NCI-H748 (cell line): ENCODE measurements around the gene RIMKLA.

ENCODE experiments used
- DNase-seq: peaks from one replicate; lab custom pipeline; 2025; ENCODE audit not compliant: unreplicated experiment; lab: John Stamatoyannopoulos, UW

RIMKLA gene

DNA sequence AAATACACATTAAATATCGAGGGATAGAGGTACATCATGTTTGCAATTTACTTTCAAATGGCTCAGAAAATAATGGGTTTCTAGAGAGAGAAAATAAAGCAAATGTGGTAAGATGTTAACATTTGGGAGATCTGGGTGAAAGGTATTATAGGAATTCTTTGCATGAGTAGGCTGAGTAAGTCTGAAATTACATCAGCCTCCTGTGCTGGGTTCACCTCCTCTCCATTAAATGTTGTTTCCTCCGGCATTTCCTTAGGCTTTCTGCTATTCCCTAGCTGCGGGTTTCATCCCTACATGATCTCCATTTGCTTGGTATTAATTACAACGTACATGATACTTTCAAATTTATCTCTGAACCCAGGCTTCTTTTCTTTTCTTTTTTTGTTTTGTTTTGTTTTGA, 43.6 kb downstream of the RIMKLA start:
- DNase-seq: no peak

DNA sequence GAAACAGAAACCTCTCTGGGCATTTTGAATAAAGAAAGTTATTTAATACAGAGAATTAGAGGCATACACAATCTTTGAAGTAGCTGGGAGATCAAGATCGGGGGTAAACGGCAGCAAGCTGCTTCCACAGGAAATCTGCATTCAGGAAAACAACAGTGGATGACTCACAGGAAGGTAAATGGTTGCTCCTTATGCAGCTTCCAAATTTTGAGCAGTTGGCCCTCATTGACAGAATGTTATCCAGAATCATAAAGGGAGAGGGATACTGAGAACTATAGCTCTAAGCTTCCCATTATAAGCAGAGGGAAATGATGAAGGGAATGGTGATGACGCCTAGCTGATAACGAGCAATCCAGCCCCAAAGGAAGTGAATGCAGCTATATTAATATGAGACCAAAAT, 46.6 kb downstream of the RIMKLA start:
- DNase-seq: no peak

- DNase-seq: no peak
Measured at GRCh38 chr1:42429603-42430002, 49.0 kb downstream of the RIMKLA start.

- no peak for DNase-seq
Measured at GRCh38 chr1:42430286-42431135, 49.9 kb downstream of the RIMKLA start.

- DNase-seq: no peak
Measured at GRCh38 chr1:42431514-42431913, 50.9 kb downstream of the RIMKLA start.

GRCh38 chr1:42432714-42433113, 52.1 kb downstream of the RIMKLA start:
- no peak for DNase-seq

DNA sequence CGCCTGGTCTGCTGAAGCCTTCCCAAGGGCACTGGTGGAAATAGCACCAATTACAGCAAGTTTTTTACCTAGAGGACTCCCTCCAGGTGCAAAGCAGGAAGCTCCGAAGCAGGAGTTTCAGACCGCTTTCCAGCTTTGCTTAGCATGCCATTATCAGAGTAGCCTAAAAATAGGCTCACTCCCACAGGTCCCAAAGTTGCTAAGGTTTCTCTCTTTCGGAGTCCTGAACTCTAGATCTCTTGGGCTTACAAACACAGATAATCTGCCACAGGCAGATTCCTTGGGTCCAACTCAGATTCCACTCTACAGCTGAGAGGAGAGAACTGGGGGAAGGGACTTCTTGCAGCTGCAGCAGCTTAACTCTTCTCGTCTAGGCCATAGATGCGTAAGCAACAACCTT, 52.8 kb downstream of the RIMKLA start:
- no peak for DNase-seq

DNA sequence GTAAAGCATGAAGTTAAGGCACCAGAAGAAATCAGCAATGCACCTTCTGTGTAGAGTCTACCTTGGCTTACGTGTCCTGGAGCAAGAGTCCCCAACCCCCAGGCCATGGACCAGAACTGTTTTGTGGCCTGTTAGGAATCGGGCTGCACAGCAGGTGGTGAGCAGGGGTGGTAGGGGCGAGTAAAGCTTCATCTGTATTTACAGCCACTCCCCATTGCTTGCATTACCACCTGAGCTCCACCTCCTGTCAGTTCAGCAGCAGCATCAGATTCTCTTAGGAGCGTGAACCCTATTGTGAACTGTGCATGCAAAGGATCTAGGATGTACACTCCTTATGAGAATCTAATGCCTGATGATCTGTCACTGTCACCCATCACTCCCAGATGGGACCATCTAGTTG, 53.7 kb downstream of the RIMKLA start:
- no peak for DNase-seq

DNA sequence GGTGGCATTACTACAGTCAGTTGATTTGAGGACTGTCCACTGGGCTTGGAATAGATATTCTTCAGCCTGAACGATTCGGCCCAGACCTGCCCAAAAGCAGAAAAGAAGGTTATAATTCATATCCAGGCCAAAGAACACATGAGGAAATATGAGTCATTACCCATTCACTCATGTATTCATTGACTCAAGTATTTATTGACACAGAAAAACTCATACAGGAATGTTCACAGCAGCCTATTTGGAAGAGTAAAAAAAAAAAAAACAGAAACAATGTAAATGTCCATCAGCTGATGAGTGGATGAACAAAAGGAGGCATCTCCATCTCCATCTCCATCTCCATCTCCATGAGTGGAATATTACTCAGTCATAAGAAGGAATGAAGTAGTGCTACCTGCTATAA, 59.3 kb downstream of the RIMKLA start:
- no peak for DNase-seq

GRCh38 chr1:42442662-42443061, 62.1 kb downstream of the RIMKLA start:
- DNase-seq: no peak

- no peak for DNase-seq
Measured at GRCh38 chr1:42449256-42449655, 68.7 kb downstream of the RIMKLA start.

- no peak for DNase-seq
Measured at GRCh38 chr1:42450061-42450460, 69.5 kb downstream of the RIMKLA start.

GRCh38 chr1:42453386-42453785, 72.8 kb downstream of the RIMKLA start:
- DNase-seq: no peak

DNA sequence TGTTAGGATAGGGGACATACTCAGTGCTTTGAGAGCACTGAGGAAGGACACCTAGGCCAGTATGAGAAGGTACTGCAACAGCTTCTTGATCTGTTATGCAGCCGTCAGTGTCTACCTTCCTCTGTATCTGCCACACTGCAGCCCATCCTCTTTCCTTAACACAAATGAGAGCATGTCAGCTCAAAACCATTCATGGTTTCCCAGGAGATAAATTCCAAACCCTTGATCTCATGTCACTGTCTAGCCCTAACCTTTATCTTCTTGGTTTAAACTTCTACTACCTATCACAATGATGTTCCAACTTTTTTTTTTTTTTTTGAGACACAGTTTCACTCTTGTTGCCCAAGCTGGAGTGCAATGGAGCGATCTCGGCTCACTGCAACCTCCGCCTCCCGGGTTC, 73.8 kb downstream of the RIMKLA start:
- no peak for DNase-seq

DNA sequence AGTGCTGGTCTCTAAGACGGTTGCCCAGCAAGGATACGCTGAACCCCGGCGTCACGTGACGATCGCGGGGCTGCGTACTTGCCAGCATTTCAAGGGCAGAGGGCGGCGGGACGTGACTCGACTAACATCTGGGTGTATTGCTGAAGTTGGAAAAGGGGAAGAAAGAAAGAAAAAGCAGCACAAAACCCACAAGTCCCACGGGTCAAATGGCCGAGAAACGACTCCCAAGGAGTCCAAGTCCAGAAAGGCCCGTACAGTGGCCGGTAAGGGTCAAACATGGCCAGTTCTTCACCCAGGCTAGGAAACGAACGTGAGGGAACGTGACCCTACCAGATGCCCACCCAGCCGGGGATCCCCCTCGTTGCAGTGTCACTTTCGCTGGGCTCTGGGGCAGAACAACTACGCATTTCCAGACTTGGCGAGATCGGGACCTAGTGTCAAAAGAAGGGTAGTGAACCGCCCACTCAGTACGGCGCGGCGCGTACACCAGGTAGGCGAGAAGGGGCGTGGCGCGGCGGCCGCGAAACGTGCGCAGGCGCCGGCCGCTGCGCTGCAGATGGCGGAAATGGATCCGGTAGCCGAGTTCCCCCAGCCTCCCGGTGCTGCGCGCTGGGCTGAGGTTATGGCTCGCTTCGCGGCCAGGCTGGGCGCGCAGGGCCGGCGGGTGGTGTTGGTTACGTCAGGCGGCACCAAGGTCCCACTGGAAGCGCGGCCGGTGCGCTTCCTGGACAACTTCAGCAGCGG, 75.6 kb downstream of the RIMKLA start, which contains the start of the genes PPCS and ZMYND12:
Gene PPCS (plus strand): TSS at position 534 of the 744 bp plus-strand sequence. CDS start 23 bp downstream, at position 557.
Gene ZMYND12 (minus strand): TSS at position 13 of the 744 bp plus-strand sequence. CDS start 25 bp downstream, outside the sequence.
- DNase-seq: peak; percentile 100

- peak; percentile 99 for DNase-seq
Measured at GRCh38 chr1:42456754-42457089, 76.1 kb downstream of the RIMKLA start.

DNA sequence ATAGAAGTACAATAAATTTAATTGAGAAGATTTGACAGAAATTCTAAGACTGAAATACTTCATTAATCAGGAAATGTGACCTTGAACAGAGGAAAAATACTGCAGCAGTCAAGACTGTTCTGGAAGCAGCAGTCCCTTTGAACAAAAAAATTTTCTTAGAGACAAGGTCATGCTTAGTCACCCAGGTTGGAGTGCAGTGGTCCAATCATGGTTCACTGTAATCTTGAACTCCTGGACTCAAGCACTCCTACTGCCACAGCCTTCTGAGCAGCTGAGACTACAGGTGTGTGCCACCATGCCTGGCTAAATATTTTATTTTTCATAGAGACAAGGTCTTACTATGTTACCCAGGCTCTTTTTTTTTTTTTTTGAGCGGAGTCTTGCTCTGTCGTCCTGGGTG, 80.6 kb downstream of the RIMKLA start:
- DNase-seq: no peak

DNA sequence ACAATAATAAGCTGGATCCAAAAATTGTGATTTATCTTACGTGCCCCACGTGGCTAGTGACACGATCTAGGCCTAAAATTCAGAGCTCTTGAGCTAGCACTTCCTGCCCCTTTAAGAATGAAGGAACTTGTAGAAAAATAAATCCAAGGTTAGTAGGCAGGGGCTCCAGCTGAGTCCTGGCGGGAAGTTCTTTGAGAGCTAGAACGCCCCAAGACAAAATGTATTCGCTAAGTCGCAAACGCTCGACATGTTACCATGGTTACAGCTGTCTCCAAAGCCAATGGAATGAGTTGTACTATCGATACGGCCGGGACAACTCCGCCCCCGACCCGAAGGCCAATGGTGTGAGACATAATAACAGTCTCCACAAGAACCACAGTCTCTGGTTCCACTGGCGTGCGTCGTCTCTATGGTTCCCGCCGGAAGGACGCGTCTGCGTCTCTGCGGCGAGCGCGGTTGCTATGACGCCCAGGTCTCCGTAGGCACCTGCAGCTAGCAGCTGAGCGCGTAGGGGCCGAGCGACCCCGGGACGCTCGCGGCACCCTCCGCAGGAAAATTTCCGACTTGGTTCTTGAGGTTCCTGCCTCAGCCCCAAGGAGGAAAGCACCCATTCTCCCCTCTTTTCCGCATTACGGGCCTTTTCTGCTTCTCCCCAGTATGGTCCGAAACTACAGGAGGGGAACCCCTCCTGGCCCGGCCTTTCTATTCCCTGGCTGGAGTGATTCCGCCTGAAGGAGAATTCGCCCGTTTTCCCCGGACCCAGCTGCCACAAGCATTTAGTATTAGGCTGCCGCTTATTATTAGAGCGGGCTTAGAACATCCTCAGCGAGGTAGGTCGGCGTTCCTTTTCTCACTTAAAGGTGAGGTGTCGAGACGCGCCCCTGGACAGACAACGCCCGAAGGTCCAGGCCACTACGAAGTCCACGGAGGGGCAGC, 82.5 kb downstream of the RIMKLA start, which contains the start of gene CCDC30:
Gene CCDC30 (plus strand): TSS at position 459 of the 936 bp plus-strand sequence. CDS start 17,266 bp downstream, outside the sequence.
- peak; percentile 100 for DNase-seq

DNA sequence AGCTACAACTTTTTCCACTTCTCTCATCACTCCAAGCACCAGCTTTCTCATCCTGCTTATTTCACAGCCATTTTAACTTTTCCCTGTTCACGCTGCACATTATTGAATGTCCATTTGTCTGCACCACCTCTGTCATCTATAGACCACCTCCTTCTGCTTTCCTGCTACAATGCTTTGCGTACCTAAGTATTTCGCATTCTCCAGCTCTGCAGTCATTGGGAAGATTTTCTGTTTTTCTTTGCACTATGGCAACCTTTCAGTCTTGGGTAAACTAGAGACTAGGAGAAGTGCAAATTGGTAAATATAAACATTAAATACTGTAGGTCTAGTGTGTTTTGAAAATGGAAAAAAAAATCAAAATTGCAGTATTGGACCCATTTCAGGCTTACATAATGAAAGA, 83.3 kb downstream of the RIMKLA start:
- DNase-seq: peak; percentile 93

- DNase-seq: no peak
Measured at GRCh38 chr1:42466030-42466429, 85.4 kb downstream of the RIMKLA start.

DNA sequence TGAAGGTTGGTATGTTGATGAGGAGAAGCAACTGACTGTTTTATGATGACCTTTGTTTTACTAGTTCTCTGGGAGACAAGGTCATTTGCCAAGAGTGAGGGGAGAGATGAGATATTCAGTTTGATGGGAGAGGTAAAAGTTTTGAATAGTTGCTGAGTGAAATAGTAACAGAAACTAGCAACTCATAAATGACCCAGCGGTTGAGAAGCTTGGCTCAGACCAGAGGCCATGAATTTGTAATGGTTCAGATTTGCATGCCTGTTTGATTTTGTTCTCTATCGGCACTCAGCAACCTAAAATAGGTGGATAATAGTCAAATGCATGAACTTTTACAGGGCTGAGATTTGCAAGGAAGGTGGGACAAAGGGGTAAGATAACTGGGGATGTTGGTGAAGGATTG, 89.1 kb downstream of the RIMKLA start:
- no peak for DNase-seq
